Activated T-helper 1 cell treated with anti-CD3 and anti-CD28 coated beads, Interleukin-2, amount 50 U/mL, for 16 hours (primary cell): ENCODE data around the gene TIFAB.

Source experiments
- DNase-seq, 2 donors: peaks; one replicate each; pipeline ENCODE4 v3.0.0-alpha.2; 2020; ENCODE audit warnings: low read depth in 1 of 2, low spot score in 1 of 2

Gene TIFAB

GRCh38 chr5:135482381-135482933, 30.3 kb upstream of the TIFAB start:
- no peak for DNase-seq

GRCh38 chr5:135481909-135482311, 29.8 kb upstream of the TIFAB start:
- DNase-seq, result no peak

DNA sequence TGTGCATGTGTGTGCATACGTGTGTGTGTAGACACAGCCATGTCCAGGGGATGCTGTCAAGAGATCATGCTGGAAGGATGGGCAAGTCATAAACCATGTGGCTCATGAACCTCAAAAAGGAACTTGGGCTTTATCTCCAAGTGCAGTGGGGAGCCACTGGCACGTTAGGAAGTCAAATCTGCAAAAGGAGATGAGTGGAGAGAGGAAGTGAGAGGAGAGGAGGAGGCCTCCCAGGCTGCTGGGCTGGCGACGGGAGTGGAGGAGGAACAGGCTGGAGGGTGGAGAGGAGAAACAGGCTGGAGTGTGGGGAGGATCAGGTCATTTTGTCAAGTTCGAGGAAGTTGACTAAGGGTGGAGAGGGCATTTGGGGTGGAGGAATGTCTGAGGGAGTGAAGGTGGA, 29.2 kb upstream of the TIFAB start:
- no peak for DNase-seq

- no peak for DNase-seq
Measured at GRCh38 chr5:135480511-135480910, 28.4 kb upstream of the TIFAB start.

GRCh38 chr5:135478938-135479337, 26.8 kb upstream of the TIFAB start:
- DNase-seq, result no peak

DNA sequence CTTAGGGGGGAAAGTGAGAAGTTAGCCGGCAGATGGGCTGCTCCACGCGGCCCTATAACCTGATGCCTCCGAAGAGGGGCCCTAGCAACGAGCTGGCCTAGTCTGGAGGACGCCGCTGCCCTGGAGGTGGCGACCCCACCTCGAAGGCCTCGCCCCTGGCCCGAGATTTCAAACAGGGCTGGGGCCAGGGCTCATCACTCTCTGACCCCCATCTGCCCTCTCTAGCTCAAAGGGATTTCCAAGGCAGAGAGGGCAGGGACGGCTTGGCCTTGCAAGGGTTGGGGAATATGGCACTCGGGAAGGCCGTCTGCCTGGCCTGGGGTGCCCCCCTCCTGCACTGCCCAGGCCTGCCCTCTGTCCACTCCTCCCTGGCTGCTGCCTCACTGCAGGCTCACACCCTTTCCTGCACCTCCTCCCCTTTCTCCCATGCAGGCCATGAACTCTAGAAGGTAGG, 25.5 kb upstream of the TIFAB start:
- DNase-seq, result no peak

- no peak for DNase-seq
Measured at GRCh38 chr5:135476615-135477581, 24.7 kb upstream of the TIFAB start.

GRCh38 chr5:135473956-135474670, 22.0 kb upstream of the TIFAB start:
- no peak for DNase-seq

GRCh38 chr5:135472141-135472540, 20.0 kb upstream of the TIFAB start:
- DNase-seq, result no peak

GRCh38 chr5:135471726-135472125, 19.6 kb upstream of the TIFAB start:
- no peak for DNase-seq

- DNase-seq, result no peak
Measured at GRCh38 chr5:135469911-135470310, 17.8 kb upstream of the TIFAB start.

GRCh38 chr5:135468541-135468940, 16.4 kb upstream of the TIFAB start:
- no peak for DNase-seq

DNA sequence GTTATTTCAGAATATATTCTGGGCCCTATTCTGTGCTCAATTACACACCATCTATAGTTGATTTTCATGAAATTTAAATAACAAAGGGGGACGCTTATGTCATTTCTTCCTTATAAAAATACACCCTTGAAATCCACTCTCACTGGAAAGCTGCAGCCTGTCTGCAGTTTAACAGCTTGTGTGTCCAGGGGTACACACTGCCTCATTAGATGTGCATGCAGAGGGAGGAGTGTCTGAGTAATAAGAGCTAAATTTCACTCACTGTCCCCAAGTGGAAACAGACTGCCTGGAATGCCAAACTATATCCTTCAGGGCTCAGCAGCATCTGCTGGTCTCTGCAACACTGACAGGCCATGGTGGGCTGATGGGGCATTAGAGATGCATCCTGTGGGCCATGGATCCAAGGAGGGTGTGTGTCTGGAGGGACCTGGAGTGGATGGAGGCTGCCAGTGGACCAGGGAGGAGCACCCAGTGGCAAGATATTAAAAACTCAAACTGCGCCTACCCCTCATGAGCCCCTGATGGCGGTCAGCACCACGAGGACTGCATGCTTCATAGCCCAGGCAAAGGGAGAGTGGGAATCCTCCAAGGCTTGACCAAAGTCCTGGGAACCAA, 15.8 kb upstream of the TIFAB start:
- no peak for DNase-seq

DNA sequence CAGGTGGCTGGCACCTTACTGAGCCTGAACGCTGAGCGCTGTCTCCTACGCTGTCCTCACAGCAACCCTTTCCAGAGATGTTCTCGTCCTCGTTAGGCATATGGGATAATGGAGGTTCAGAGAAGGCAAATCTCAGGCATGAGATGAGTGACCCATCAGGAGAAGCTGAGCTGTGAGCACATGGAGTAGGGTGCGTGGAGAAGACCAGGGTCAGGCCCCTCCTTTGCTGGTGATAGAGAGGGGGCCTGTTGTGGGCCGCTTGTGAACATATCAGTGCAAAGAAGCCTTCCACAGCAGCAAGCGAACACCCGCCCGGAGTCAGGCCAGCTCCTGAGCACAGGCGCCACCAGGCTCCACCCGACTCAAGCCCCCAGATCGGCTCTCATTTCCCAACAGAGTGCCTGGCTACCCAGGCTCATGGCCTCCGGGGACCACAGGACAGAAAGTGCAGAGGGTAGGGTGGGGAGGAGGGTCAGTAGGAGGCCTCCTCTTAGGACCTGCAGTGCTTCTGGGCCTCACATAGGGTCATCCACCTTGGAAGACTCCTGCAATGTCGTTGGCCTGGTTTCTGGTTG, 15.0 kb upstream of the TIFAB start:
- DNase-seq, result no peak

GRCh38 chr5:135466178-135467050, 14.3 kb upstream of the TIFAB start:
- peak; percentile 13 to 30 for DNase-seq

GRCh38 chr5:135465391-135466122, 13.4 kb upstream of the TIFAB start:
- no peak for DNase-seq

DNA sequence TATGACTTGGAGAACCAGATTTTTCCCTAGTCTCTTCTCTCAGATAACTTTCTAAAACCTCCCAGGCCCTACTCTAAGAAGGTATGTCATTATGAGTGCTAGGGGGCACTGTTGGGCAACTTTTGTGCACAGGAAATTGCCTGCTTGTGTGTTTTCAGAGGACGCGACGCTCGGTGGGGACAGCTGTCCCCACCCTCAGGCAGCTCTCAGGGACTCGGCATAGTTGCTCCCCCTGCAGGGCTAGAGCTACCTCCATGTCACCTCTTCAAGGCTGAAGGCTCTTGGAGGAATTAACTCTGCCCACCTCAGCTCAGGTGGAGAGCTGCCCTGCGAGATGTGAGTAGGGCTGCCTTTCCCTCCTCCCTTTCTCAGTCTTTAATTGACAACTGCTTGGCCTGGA, 10.2 kb upstream of the TIFAB start:
- no peak for DNase-seq

DNA sequence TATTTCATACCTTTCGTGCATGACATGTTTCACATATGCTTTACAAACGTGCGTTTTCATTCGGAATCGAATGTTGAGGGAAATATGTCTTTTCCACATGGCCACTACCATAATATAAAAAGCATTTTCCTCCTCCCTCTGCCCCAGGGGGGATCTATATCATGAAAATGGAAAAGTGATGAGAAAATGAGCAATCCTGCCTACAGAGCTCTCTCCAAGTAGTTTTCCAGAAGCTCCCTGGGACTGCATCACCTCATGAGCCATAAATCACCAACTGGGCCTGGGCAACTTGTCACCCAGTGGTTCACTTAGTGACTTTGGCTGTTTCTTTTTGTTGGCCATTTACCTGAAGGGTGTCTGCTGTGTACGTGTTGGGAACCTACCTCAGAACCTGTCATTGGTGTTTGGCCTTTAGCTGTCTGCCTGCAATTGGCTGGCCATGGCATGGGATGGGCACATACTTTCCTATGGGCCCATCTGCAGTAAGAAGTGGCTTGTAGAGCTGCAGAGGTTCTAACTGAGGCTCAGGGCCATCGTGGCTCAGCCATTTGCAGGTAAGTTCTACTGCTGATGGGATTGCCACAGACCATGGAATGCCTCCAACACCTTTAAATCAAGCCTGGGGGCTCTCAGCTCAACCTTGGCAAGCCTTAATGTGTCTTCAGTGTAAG, 9.5 kb upstream of the TIFAB start:
- no peak for DNase-seq
